ENCODE measurements around the gene CHRD.

CHRD gene

DNA sequence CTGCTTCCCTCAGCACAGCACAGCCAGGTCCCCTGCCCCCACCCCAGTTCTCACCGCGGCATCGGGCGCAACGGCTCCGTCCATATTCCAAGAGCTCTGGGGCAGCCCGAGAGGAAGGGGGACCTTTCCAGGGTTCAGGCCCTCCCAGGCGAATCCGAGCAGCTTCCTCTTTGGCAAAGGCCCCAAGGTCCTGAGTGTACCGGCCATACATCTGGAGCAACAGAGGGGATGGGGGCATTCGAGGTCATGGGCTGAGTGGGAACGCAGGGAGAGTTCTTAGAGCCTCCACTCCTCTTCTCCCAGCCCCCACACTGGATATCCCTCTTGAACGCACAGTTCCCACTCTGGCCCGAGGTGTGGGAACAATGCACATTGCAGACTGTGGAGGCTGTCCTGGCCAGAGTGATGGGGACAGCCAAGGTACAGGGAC, 20.9 kb upstream of the CHRD start:
- Mint-ChIP-seq H3K36me3 (ENCODE audit: low read depth) (peaks cover 14% of the 10 kb centered on the region), H3K4me3 (peak overlapping the region; percentile 58 to 76 (median 63)), H3K4me1 (peaks cover 19% of the 10 kb centered on the region), H3K27me3 (ENCODE audit: low read depth) (no peaks in the 10 kb centered on the region), H3K9me3 (no peaks in the 10 kb centered on the region), H3K27ac (no peak overlapping the region)
- TF ChIP-seq, protein P1, sequence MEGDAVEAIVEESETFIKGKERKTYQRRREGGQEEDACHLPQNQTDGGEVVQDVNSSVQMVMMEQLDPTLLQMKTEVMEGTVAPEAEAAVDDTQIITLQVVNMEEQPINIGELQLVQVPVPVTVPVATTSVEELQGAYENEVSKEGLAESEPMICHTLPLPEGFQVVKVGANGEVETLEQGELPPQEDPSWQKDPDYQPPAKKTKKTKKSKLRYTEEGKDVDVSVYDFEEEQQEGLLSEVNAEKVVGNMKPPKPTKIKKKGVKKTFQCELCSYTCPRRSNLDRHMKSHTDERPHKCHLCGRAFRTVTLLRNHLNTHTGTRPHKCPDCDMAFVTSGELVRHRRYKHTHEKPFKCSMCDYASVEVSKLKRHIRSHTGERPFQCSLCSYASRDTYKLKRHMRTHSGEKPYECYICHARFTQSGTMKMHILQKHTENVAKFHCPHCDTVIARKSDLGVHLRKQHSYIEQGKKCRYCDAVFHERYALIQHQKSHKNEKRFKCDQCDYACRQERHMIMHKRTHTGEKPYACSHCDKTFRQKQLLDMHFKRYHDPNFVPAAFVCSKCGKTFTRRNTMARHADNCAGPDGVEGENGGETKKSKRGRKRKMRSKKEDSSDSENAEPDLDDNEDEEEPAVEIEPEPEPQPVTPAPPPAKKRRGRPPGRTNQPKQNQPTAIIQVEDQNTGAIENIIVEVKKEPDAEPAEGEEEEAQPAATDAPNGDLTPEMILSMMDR (IDR thresholded peaks at IDR 0.05; ENCODE audit: unreplicated experiment in 3 of 3) = no peak

DNA sequence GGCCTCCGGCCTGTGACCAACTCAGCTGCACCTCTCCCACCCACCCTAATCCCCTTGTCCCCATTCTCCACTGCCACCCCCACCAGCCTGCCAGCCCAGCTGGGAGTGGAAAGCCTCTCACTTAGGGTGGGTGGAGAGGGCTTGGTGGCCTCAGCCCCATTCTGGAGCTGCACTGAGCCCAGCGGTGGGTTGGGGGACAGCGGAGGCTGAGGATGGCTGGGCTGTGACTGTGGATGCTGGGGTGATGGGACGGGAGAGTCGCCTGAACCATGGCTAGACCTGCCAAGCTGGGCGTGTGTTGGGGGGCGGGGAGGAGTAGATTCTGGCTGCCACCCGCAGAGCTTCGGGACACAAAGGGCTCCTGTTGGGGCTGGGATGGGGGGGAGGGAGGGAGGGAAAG, 20.2 kb upstream of the CHRD start:
- TF ChIP-seq, protein P1 (IDR thresholded peaks at IDR 0.05; ENCODE audit: unreplicated experiment in 3 of 3) = no peak
- Mint-ChIP-seq H3K4me3 (peak overlapping the region; percentile 86 to 96 (median 93)), H3K9me3 (no peaks in the 10 kb centered on the region), H3K27me3 (ENCODE audit: low read depth) (no peaks in the 10 kb centered on the region), H3K36me3 (ENCODE audit: low read depth) (peaks cover 17% of the 10 kb centered on the region), H3K27ac (peak overlapping the region; percentile 21 to 79 (median 46)), H3K4me1 (peaks cover 23% of the 10 kb centered on the region)

DNA sequence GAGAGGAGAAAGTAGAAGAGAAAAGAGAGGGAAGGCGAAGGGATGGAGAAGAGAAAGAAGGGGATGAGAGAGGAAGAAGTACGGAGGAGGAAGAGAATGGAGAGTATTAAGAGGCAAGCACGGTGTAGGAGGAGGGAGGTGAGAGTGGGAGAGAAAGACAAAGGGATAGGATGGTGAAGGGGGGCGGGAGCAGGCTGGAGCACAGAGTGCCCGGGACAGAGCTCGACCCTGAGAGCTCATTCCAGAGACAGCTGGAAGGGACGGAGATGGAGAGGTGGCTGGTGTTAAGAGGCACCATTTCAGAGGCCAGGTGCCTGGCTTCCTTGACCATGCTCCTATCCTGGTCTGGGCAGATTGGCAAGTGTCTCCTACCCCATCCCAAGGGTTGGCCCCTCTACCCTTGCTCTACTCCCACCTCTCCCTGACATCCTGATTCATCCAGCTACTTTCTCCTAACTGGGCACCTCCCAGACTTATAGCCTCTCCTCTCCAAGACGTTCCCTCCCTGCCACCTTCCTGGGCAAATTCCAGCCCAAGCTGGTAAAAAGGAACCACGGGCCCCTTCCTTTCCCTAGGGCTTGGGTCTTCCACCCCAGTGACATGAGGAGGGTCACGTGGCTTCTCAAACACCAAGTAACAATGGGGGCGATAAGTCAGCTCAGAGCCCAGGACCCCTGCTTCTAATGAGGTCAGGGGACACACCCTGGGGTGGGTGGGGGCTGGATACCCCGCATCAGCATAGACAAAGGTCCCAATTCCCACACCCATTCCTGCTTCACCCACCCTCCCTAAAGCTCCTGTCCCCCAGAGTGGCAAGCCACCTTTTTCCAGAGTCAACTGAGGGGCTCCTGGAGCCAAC, 19.6 kb upstream of the CHRD start:
- no peaks in the 10 kb centered on the region for H3K9me3 Mint-ChIP-seq
- H3K4me1 Mint-ChIP-seq = peaks cover 29% of the 10 kb centered on the region
- peak overlapping the region; percentile 79 to 91 (median 88) for H3K27ac Mint-ChIP-seq

DNA sequence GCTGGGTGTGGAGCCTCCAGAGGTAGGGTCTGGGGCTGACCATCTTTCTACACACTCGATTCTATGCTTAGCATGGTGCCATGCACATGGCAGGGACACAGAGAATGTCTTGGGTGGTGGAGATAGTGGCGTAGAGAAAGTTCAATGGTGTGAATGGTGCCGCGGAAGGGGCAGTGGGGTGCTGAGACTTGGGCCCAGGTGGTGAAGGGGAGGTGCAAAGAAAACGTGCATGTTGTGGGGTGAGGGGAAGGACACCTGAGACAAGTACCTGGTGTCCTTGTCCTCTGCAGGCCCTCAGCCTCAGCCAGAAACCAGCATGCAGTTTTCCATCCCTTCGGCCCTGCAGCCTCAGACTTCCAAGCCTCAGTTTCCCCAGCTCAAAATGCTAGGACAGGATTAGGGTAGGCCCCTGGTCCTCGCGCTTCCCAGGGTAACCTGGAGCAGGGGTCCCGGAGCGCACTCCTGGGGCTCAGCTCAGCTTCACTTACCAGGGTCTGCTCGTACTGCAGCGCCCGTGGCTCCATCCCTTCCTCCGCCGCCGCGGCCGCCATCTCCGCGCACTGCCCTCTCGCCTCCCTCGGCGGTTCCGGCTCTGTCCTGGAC, 18.8 kb upstream of the CHRD start:
- TF ChIP-seq, protein P1 (IDR thresholded peaks at IDR 0.05; ENCODE audit: unreplicated experiment in 3 of 3) = no peak
- Mint-ChIP-seq H3K4me1 (peaks cover 29% of the 10 kb centered on the region), H3K4me3 (peak overlapping the region; percentile 86 to 96 (median 93)), H3K27me3 (ENCODE audit: low read depth) (no peaks in the 10 kb centered on the region), H3K36me3 (ENCODE audit: low read depth) (peaks cover 20% of the 10 kb centered on the region), H3K27ac (peak overlapping the region; percentile 79 to 91 (median 88)), H3K9me3 (no peaks in the 10 kb centered on the region)

More for the DNA sequence above, 19.6 kb upstream of the CHRD start:
- peak overlapping the region; percentile 86 to 96 (median 93) for H3K4me3 Mint-ChIP-seq
- TF ChIP-seq, protein P1 (IDR thresholded peaks at IDR 0.05; ENCODE audit: unreplicated experiment in 3 of 3) = no peak
- H3K27me3 Mint-ChIP-seq (ENCODE audit: low read depth) = no peaks in the 10 kb centered on the region
- peaks cover 20% of the 10 kb centered on the region for H3K36me3 Mint-ChIP-seq (ENCODE audit: low read depth)

DNA sequence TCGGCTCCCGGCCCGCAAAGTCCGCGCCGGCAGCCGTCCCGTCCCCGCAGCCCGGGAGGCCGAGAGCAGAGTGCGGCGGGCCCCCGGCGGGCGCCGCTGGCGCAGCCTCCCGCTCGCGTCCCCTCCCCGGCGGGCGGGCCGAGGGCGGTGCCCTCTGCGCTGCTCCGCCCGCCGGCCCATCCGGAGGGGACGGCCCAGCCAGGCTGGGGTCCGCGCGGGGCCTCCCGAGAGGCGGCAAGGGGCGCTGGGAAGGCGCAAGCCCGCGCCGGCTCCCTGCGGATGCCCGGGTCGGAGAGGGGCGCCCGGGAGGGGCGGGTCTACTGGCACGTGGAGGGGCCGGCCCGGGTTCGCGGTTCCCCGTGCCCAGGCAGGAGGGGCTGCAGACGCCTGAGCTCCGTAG, 18.3 kb upstream of the CHRD start, which contains the start of the genes CLCN2 and POLR2H:
Gene CLCN2, minus strand, starts transcription at position 74 of the 400 bp plus-strand sequence. CDS start 126 bp downstream, outside the sequence.
Gene POLR2H, plus strand, starts transcription at position 179 of the 400 bp plus-strand sequence. CDS start 1,783 bp downstream, outside the sequence.
- Mint-ChIP-seq H3K36me3 (ENCODE audit: low read depth) (peaks cover 24% of the 10 kb centered on the region), H3K27me3 (ENCODE audit: low read depth) (no peaks in the 10 kb centered on the region), H3K4me1 (peaks cover 30% of the 10 kb centered on the region), H3K4me3 (peak within 1 kb of the TSS; percentile 91 to 99 (median 96)), H3K27ac (peak within 1 kb of the TSS; percentile 94 to 99 (median 98)), H3K9me3 (no peaks in the 10 kb centered on the region)
- TF ChIP-seq, protein P1 (IDR thresholded peaks at IDR 0.05; ENCODE audit: unreplicated experiment in 3 of 3) = no peak

All from nephron (organoid).